Kidney (tissue), 14 donors: ENCODE data around the gene IGF1R. TPM values are rescaled to one million over a fixed set of nuclear protein-coding genes. Genes with fewer than 3 reads are reported as not detected.

ENCODE experiments used
- DNase-seq, 5 donors: peaks; one replicate each; pipeline ENCODE4 v3.0.0-alpha.2; 2013 to 2020
- FAIRE-seq: peaks from 2 replicates; lab custom pipeline; 2012; peaks lifted over from hg19 to GRCh38; lab: Jason Lieb, UNC
- H3K27ac ChIP-seq, 2 donors: one replicate each; pipeline ENCODE4 v1.7.0; 2013; ENCODE audit warnings: low read depth in 2 of 2, low read length in 2 of 2, inconsistent platforms in 1 of 2
- H3K27me3 ChIP-seq: one replicate; pipeline ENCODE4 v1.7.1; 2013; ENCODE audit warnings: low read length, inconsistent platforms; ENCODE audit not compliant: control insufficient read depth, insufficient read depth
- H3K36me3 ChIP-seq, 3 donors: one replicate each; pipeline versions ENCODE4 v1.7.0 to v1.7.1; 2013; ENCODE audit warnings: low read length in 3 of 3, control low read depth in 1 of 3, inconsistent platforms in 1 of 3; ENCODE audit not compliant: insufficient read depth in 3 of 3, control insufficient read depth in 2 of 3
- H3K4me1 ChIP-seq, 3 donors: one replicate each; pipeline versions ENCODE4 v1.7.0 to v1.7.1; 2013; ENCODE audit warnings: low read length in 3 of 3, inconsistent platforms in 1 of 3, low read depth in 1 of 3; ENCODE audit not compliant: control insufficient read depth in 2 of 3, insufficient read depth in 2 of 3
- H3K4me3 ChIP-seq, 3 donors: one replicate each; pipeline versions ENCODE4 v1.7.0 to v1.8.1; 2013; ENCODE audit warnings: low read length in 3 of 3, control low read depth in 1 of 3, inconsistent platforms in 1 of 3
- H3K9ac ChIP-seq, 3 donors: one replicate each; pipeline versions ENCODE4 v1.7.0 to v1.7.1; 2013; ENCODE audit warnings: low read length in 3 of 3, control low read depth in 1 of 3, inconsistent platforms in 1 of 3
- H3K9me3 ChIP-seq, 3 donors: one replicate each; pipeline versions ENCODE4 v1.7.0 to v1.7.1; 2013; ENCODE audit warnings: low read length in 3 of 3, control low read depth in 1 of 3, inconsistent platforms in 1 of 3; ENCODE audit not compliant: control insufficient read depth in 2 of 3, insufficient read depth in 1 of 3
- intact Hi-C: fragments of 100-400 bp; cut with DNase I; formaldehyde crosslinking; loops from one replicate; pipeline ENCODE4 v1.11.1; 2022
- polyA plus RNA-seq: library from polyadenylated mRNA; stranded (reverse); fragments of 350-450 nt; fragmentation: Illumina TruSeq; extraction: RNeasy Lipid Tissue Mini Kit (QIAGEN cat#74804); gene quantifications from one replicate; pipeline ENCODE4 v1.2.3, GENCODE V29; 2014; ENCODE audit warnings: low read depth, low replicate concordance; ENCODE audit not compliant: insufficient read depth
- total RNA-seq: library from RNA; stranded (reverse); fragmentation: NEBNext Ultra II Directional; extraction: Animal tissue kit (Norgen Biotek cat#: 25700); gene quantifications from one replicate; pipeline ENCODE4 v1.2.1, GENCODE V29; 2021
- TF ChIP-seq, protein P1 (sequence below): IDR thresholded peaks from 3 replicates; pipeline ENCODE4 v1.5.1; 2012; ENCODE audit warnings: mild to moderate bottlenecking, moderate library complexity, borderline replicate concordance; ENCODE audit not compliant: insufficient read depth; ENCODE audit errors: extremely low read depth
- donor health status: control.
- donor health status: control.
- donor health status: control.
- donor health status: control.
- donor health status: control.
- donor health status: DM: yes; HTN: yes; CAD: no.
- donor health status: Normal renal cell carcinoma (clear cell type).

Gene IGF1R
- total and polyA plus RNA-seq, 2 donors from 2014 or later: 6.5 to 73.2 TPM

DNA sequence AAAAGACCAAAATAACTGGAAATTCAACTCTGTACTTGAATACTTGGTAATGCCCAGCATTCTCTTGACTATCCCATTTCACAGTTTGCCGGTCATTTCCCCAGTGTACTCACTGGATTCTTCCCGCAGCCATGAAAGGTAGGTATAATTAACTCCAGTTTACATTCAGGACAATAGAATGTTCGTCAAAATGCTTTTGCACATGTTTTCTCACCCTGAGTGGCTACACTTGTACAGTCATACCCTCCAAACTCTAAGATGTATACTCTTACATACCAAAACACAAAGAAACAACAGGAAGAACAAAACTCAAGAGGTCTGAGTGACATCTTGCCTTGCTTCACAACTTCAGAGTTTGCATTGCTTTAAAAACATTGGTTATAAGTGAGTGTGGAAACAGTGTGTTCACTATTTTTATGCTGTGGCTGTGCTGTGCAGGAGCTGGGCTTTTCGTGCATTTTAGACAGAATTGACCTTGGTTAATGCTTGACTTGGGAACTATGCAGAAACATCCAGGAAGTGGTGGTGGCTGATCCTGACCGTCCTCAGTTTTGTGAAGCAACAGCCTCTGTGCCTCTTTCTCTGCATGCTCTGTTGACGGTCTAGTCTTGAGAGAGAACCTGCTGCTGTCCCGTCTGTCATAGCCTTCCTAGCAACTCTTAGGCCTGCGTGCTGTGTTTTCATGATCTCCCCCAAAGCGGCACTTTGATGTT lies 90.5 kb downstream of the IGF1R start:
- Histone ChIP-seq H3K4me1 (peaks cover 4 to 69% (median 29%) of the 10 kb centered on the region in 3 donors), H3K4me3 (peak overlapping the region in 1 of 3 donors; percentile 9), H3K27ac (peak overlapping the region; percentile 33 to 55), H3K9me3 (no peaks in the 10 kb centered on the region), H3K36me3 (no peaks in the 10 kb centered on the region), H3K27me3 (no peaks in the 10 kb centered on the region), H3K9ac (no peak overlapping the region)
- intact Hi-C loops: no loop called here
- TF ChIP-seq, protein P1, sequence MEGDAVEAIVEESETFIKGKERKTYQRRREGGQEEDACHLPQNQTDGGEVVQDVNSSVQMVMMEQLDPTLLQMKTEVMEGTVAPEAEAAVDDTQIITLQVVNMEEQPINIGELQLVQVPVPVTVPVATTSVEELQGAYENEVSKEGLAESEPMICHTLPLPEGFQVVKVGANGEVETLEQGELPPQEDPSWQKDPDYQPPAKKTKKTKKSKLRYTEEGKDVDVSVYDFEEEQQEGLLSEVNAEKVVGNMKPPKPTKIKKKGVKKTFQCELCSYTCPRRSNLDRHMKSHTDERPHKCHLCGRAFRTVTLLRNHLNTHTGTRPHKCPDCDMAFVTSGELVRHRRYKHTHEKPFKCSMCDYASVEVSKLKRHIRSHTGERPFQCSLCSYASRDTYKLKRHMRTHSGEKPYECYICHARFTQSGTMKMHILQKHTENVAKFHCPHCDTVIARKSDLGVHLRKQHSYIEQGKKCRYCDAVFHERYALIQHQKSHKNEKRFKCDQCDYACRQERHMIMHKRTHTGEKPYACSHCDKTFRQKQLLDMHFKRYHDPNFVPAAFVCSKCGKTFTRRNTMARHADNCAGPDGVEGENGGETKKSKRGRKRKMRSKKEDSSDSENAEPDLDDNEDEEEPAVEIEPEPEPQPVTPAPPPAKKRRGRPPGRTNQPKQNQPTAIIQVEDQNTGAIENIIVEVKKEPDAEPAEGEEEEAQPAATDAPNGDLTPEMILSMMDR: no peak
- no peak for FAIRE-seq
- peak in 1 of 5 donors; percentile 47 for DNase-seq

DNA sequence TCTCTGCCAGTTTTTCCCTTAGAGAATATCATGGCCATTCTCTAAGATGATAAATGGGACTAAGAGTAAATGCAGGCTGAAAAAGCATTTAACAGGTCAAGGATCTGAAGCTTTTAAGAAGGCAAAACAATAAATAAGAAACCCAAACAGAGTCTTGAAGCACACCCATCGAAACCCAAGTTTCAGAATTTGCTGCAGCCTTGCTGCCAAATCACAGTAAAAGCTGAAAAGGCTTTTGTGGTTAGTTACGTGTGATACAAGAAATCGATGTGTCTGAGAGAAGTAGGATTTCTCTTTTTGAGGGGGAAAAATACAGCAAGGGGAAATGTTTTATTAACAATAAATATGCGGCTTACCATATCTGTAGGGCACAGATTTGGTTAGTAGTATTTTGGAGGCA lies 92.0 kb downstream of the IGF1R start:
- no peaks in the 10 kb centered on the region for H3K36me3 ChIP-seq
- intact Hi-C loops: no loop called here
- H3K9me3 ChIP-seq: no peaks in the 10 kb centered on the region
- TF ChIP-seq, protein P1: no peak
- DNase-seq (no peak), FAIRE-seq (no peak)
- peaks cover 0 to 60% (median 25%) of the 10 kb centered on the region in 3 donors for H3K4me1 ChIP-seq
- no peak overlapping the region for H3K4me3 ChIP-seq
- H3K27ac ChIP-seq: peak overlapping the region in 1 of 2 donors; percentile 18
- H3K9ac ChIP-seq: no peak overlapping the region
- no peaks in the 10 kb centered on the region for H3K27me3 ChIP-seq

DNA sequence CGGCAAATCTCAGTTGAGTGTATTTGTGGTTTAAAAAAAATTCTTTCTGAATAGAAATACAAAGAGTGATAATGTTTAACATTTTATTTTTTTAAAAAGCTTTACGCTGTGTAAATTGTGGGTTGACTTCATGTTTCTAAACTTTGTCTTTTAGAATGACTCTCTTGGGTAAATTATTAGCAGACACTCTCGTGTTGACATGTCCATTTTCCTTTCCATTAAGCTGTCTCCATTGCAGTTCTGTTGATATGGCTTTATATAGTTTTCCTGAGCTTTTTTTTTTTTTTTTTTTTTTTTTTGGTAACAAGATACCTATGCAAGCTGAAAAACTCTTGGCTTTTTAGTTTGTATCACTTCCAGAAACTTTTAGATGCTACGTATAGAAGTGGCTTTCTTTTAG lies 92.6 kb downstream of the IGF1R start:
- Histone ChIP-seq H3K27me3 (no peaks in the 10 kb centered on the region), H3K36me3 (no peaks in the 10 kb centered on the region), H3K27ac (no peak overlapping the region), H3K4me1 (peaks cover 0 to 56% (median 23%) of the 10 kb centered on the region in 3 donors), H3K9ac (no peak overlapping the region), H3K4me3 (no peak overlapping the region), H3K9me3 (no peaks in the 10 kb centered on the region)
- no peak for DNase-seq
- intact Hi-C loops: no loop called here
- FAIRE-seq: no peak
- TF ChIP-seq, protein P1: no peak
